Astrocyte (in vitro differentiated cells and primary cell): ENCODE measurements around the gene SMOC1. TPM values are rescaled to one million over a fixed set of nuclear protein-coding genes. Genes with fewer than 3 reads are reported as not detected.
A peak's percentile ranks its signal among the peaks of the same experiment; 100 is the strongest.

Source experiments
- DNase-seq: peaks from one replicate; pipeline ENCODE4 v3.0.0-alpha.2; 2010; ENCODE audit warnings: low read depth
- FAIRE-seq: peaks from 2 replicates; lab custom pipeline; 2011; peaks lifted over from hg19 to GRCh38; lab: Jason Lieb, UNC
- H2AFZ ChIP-seq: 2 replicates; pipeline ENCODE4 v1.6.0; 2012; ENCODE audit warnings: low read depth, low read length, inconsistent platforms
- H3K27ac ChIP-seq: 2 replicates; pipeline ENCODE4 v1.5.1; 2011; ENCODE audit warnings: low read depth, low read length, inconsistent platforms
- H3K27me3 ChIP-seq: 2 replicates; pipeline ENCODE4 v1.6.0; 2011; ENCODE audit warnings: low read length, inconsistent platforms; ENCODE audit not compliant: insufficient read depth
- H3K36me3 ChIP-seq: 2 replicates; pipeline ENCODE4 v1.5.1; 2011; ENCODE audit warnings: low read length, inconsistent platforms; ENCODE audit not compliant: insufficient read depth
- H3K4me1 ChIP-seq: 2 replicates; pipeline ENCODE4 v1.5.1; 2011; ENCODE audit warnings: low read length, inconsistent platforms; ENCODE audit not compliant: insufficient read depth
- H3K4me2 ChIP-seq: 2 replicates; pipeline ENCODE4 v1.6.0; 2012; ENCODE audit warnings: low read length, inconsistent platforms
- H3K4me3 ChIP-seq: 2 replicates; pipeline ENCODE4 v1.5.1; 2011; ENCODE audit warnings: low read depth, mild to moderate bottlenecking, low read length, inconsistent platforms; ENCODE audit not compliant: insufficient read depth
- H3K79me2 ChIP-seq: 2 replicates; pipeline ENCODE4 v1.6.0; 2012; ENCODE audit warnings: mild to moderate bottlenecking, low read length, inconsistent platforms; ENCODE audit not compliant: insufficient read depth
- H3K9ac ChIP-seq: 2 replicates; pipeline ENCODE4 v1.6.0; 2012; ENCODE audit warnings: mild to moderate bottlenecking, low read length, inconsistent platforms
- H3K9me3 ChIP-seq: 2 replicates; pipeline ENCODE4 v1.5.1; 2012; ENCODE audit warnings: low read depth, mild to moderate bottlenecking, low read length, inconsistent platforms; ENCODE audit not compliant: insufficient read depth
- H4K20me1 ChIP-seq: 2 replicates; pipeline ENCODE4 v1.6.0; 2012; ENCODE audit warnings: low read length, inconsistent platforms; ENCODE audit not compliant: insufficient read depth
- H3K27ac Mint-ChIP-seq: one replicate; pipeline ENCODE4 v1.8.0; 2021; ENCODE audit warnings: mild to moderate bottlenecking, mixed read lengths; ENCODE audit not compliant: unreplicated experiment
- H3K27me3 Mint-ChIP-seq: one replicate; pipeline ENCODE4 v1.8.0; 2021; ENCODE audit warnings: low read depth, mixed read lengths; ENCODE audit not compliant: unreplicated experiment
- H3K36me3 Mint-ChIP-seq: one replicate; pipeline ENCODE4 v1.8.0; 2021; ENCODE audit warnings: low read depth, mixed read lengths; ENCODE audit not compliant: unreplicated experiment
- H3K4me1 Mint-ChIP-seq: one replicate; pipeline ENCODE4 v1.8.0; 2021; ENCODE audit warnings: low read depth, mixed read lengths; ENCODE audit not compliant: unreplicated experiment
- H3K4me3 Mint-ChIP-seq: one replicate; pipeline ENCODE4 v1.8.0; 2021; ENCODE audit warnings: mild to moderate bottlenecking, moderate library complexity, mixed read lengths; ENCODE audit not compliant: unreplicated experiment
- H3K9me3 Mint-ChIP-seq: one replicate; pipeline ENCODE4 v1.8.0; 2021; ENCODE audit warnings: mild to moderate bottlenecking, mixed read lengths; ENCODE audit not compliant: unreplicated experiment
- CTCF ChIP-seq: IDR thresholded peaks from 2 replicates; pipeline ENCODE4 v1.5.1; 2011; ENCODE audit warnings: low read depth, mild to moderate bottlenecking, inconsistent platforms, low read length, moderate library complexity; ENCODE audit not compliant: insufficient read depth
- EZH2 ChIP-seq: IDR thresholded peaks from 2 replicates; pipeline ENCODE4 v1.6.1; 2012; ENCODE audit warnings: mild to moderate bottlenecking, low read length, inconsistent platforms; ENCODE audit not compliant: insufficient read depth
- total RNA-seq: library from RNA; stranded (reverse); gene quantifications from 2 replicates; pipeline ENCODE4 v1.2.1, GENCODE V29; 2021

The SMOC1 gene
- total RNA-seq, 1 donor from 2014 or later = 0.16 TPM

GRCh38 chr14:70022771-70023445, 143.7 kb downstream of the SMOC1 start:
- no peak for DNase-seq
- H3K4me1 Mint-ChIP-seq = peaks cover 6% of the 10 kb centered on the region

GRCh38 chr14:70023871-70024270, 144.7 kb downstream of the SMOC1 start:
- Mint-ChIP-seq H3K4me1 (peaks cover 2% of the 10 kb centered on the region), H3K36me3 (peaks cover 2% of the 10 kb centered on the region), H3K27me3 (peaks cover 38% of the 10 kb centered on the region), H3K9me3 (no peaks in the 10 kb centered on the region), H3K27ac (no peak overlapping the region), H3K4me3 (no peak overlapping the region)
- no peaks in the 10 kb centered on the region for H3K9me3 ChIP-seq
- TF ChIP-seq EZH2 (no peak), CTCF (no peak)
- no peaks in the 10 kb centered on the region for H3K79me2 ChIP-seq
- no peak overlapping the region for H3K27ac ChIP-seq
- no peaks in the 10 kb centered on the region for H3K4me1 ChIP-seq
- H2AFZ ChIP-seq = no peak overlapping the region
- no peaks in the 10 kb centered on the region for H3K36me3 ChIP-seq
- no peak overlapping the region for H3K9ac ChIP-seq
- peaks cover 4% of the 10 kb centered on the region for H3K27me3 ChIP-seq
- no peak for FAIRE-seq
- no peak overlapping the region for H3K4me3 ChIP-seq
- no peak for DNase-seq
- H3K4me2 ChIP-seq = no peak overlapping the region
- H4K20me1 ChIP-seq = no peaks in the 10 kb centered on the region

More at GRCh38 chr14:70022771-70023445, 143.7 kb downstream of the SMOC1 start:
- TF ChIP-seq EZH2 = no peak
- no peak for TF ChIP-seq CTCF
- H3K36me3 ChIP-seq = no peaks in the 10 kb centered on the region
- no peak overlapping the region for H3K4me2 ChIP-seq
- H3K4me3 Mint-ChIP-seq = no peak overlapping the region
- no peak overlapping the region for H3K27ac ChIP-seq
- no peak overlapping the region for H3K27ac Mint-ChIP-seq
- H3K27me3 Mint-ChIP-seq = peaks cover 30% of the 10 kb centered on the region
- no peak overlapping the region for H3K9ac ChIP-seq
- FAIRE-seq = no peak
- H3K27me3 ChIP-seq = peaks cover 4% of the 10 kb centered on the region
- no peaks in the 10 kb centered on the region for H4K20me1 ChIP-seq
- H3K4me3 ChIP-seq = no peak overlapping the region
- no peaks in the 10 kb centered on the region for H3K9me3 Mint-ChIP-seq
- H3K9me3 ChIP-seq = no peaks in the 10 kb centered on the region
- no peaks in the 10 kb centered on the region for H3K4me1 ChIP-seq
- H3K79me2 ChIP-seq = no peaks in the 10 kb centered on the region
- peaks cover 2% of the 10 kb centered on the region for H3K36me3 Mint-ChIP-seq
- no peak overlapping the region for H2AFZ ChIP-seq

- FAIRE-seq = no peak
- H3K9ac ChIP-seq = no peak overlapping the region
- peaks cover 29% of the 10 kb centered on the region for H3K27me3 Mint-ChIP-seq
These were observed 148.7 kb downstream of the SMOC1 start for GRCh38 chr14:70027785-70028428.

More at GRCh38 chr14:70027785-70028428, 148.7 kb downstream of the SMOC1 start:
- no peaks in the 10 kb centered on the region for H3K4me1 ChIP-seq
- no peak overlapping the region for H3K4me3 ChIP-seq
- no peak overlapping the region for H3K27ac ChIP-seq
- Mint-ChIP-seq H3K27ac (no peak overlapping the region), H3K4me3 (no peak overlapping the region), H3K4me1 (peaks cover 10% of the 10 kb centered on the region), H3K36me3 (peaks cover 2% of the 10 kb centered on the region), H3K9me3 (no peaks in the 10 kb centered on the region)
- TF ChIP-seq CTCF (peak; percentile 75), EZH2 (no peak)
- no peak overlapping the region for H2AFZ ChIP-seq
- H3K4me2 ChIP-seq = no peak overlapping the region
- H3K79me2 ChIP-seq = no peaks in the 10 kb centered on the region
- peaks cover 4% of the 10 kb centered on the region for H3K27me3 ChIP-seq
- no peak for DNase-seq
- no peaks in the 10 kb centered on the region for H4K20me1 ChIP-seq
- H3K36me3 ChIP-seq = no peaks in the 10 kb centered on the region
- no peaks in the 10 kb centered on the region for H3K9me3 ChIP-seq
